ENCODE measurements around the gene DNAJC27. TPM values are rescaled to one million over a fixed set of nuclear protein-coding genes. Genes with fewer than 3 reads are reported as not detected.
"Not testable (repeated sequence)": the region's sequence is repeated elsewhere in the genome, so short reads cannot be mapped to it uniquely, and the experiment has no call there.

The DNAJC27 gene
- total RNA-seq (2012; rRNA removed), result 0.76 and 5.0 TPM in 2 replicates

GRCh38 chr2:24971536-24972314 is at the start of gene DNAJC27:
Gene DNAJC27 (minus strand): TSS chr2:24971955. CDS start chr2:24971904, 51 bp downstream.
- Histone ChIP-seq H3K36me3 (ENCODE audit: insufficient read depth, low read length) (peaks cover 5% of the 10 kb centered on the region), H3K9ac (ENCODE audit: low read depth, low read length) (peak within 1 kb of the TSS; percentile 100), H3K9me3 (replicated peaks; ENCODE audit: low read length) (no peaks in the 10 kb centered on the region), H3K4me2 (ENCODE audit: low read length) (peak within 1 kb of the TSS; percentile 98), H3K27me3 (ENCODE audit: control insufficient read depth, insufficient read depth, low read length) (no peaks in the 10 kb centered on the region), H3K4me3 (ENCODE audit: low read length) (peak within 1 kb of the TSS; percentile 95), H3K4me1 (ENCODE audit: control insufficient read depth, insufficient read depth, low read length) (peaks cover 4% of the 10 kb centered on the region)

- Histone ChIP-seq H3K9me3 (replicated peaks; ENCODE audit: low read length) (no peaks in the 10 kb centered on the region), H3K9ac (ENCODE audit: low read depth, low read length) (no peak overlapping the region), H3K4me1 (ENCODE audit: control insufficient read depth, insufficient read depth, low read length) (no peaks in the 10 kb centered on the region), H3K4me2 (ENCODE audit: low read length) (no peak overlapping the region), H3K36me3 (ENCODE audit: insufficient read depth, low read length) (no peaks in the 10 kb centered on the region), H3K4me3 (ENCODE audit: low read length) (no peak overlapping the region), H3K27me3 (ENCODE audit: control insufficient read depth, insufficient read depth, low read length) (peaks cover 19% of the 10 kb centered on the region)
These were observed 46.9 kb upstream of the DNAJC27 start for GRCh38 chr2:25018681-25019080.

GRCh38 chr2:25014631-25015030 is 42.9 kb upstream of the DNAJC27 start:
- no peaks in the 10 kb centered on the region for H3K9me3 ChIP-seq (replicated peaks; ENCODE audit: low read length)
- no peaks in the 10 kb centered on the region for H3K4me1 ChIP-seq (ENCODE audit: control insufficient read depth, insufficient read depth, low read length)
- H3K9ac ChIP-seq (ENCODE audit: low read depth, low read length), result no peak overlapping the region
- no peak overlapping the region for H3K4me2 ChIP-seq (ENCODE audit: low read length)
- H3K4me3 ChIP-seq (ENCODE audit: low read length), result no peak overlapping the region
- peaks cover 9% of the 10 kb centered on the region for H3K27me3 ChIP-seq (ENCODE audit: control insufficient read depth, insufficient read depth, low read length)
- H3K36me3 ChIP-seq (ENCODE audit: insufficient read depth, low read length), result no peaks in the 10 kb centered on the region

- H3K4me3 ChIP-seq (ENCODE audit: low read length); H3K9me3 ChIP-seq (replicated peaks; ENCODE audit: low read length); H3K27me3 ChIP-seq (ENCODE audit: control insufficient read depth, insufficient read depth, low read length); H3K4me1 ChIP-seq (ENCODE audit: control insufficient read depth, insufficient read depth, low read length); H3K4me2 ChIP-seq (ENCODE audit: low read length); H3K9ac ChIP-seq (ENCODE audit: low read depth, low read length); H3K36me3 ChIP-seq (ENCODE audit: insufficient read depth, low read length): not testable (repeated sequence)
These were observed 39.6 kb upstream of the DNAJC27 start for GRCh38 chr2:25011342-25011741.

GRCh38 chr2:25009954-25010353 is 38.2 kb upstream of the DNAJC27 start:
- Histone ChIP-seq H3K27me3 (ENCODE audit: control insufficient read depth, insufficient read depth, low read length) (no peaks in the 10 kb centered on the region), H3K4me1 (ENCODE audit: control insufficient read depth, insufficient read depth, low read length) (no peaks in the 10 kb centered on the region), H3K4me2 (ENCODE audit: low read length) (no peak overlapping the region), H3K9me3 (replicated peaks; ENCODE audit: low read length) (no peaks in the 10 kb centered on the region), H3K36me3 (ENCODE audit: insufficient read depth, low read length) (no peaks in the 10 kb centered on the region), H3K9ac (ENCODE audit: low read depth, low read length) (no peak overlapping the region), H3K4me3 (ENCODE audit: low read length) (no peak overlapping the region)

GRCh38 chr2:25002066-25002465 is 30.3 kb upstream of the DNAJC27 start:
- H3K4me2 ChIP-seq (ENCODE audit: low read length), result no peak overlapping the region
- peaks cover 8% of the 10 kb centered on the region for H3K27me3 ChIP-seq (ENCODE audit: control insufficient read depth, insufficient read depth, low read length)
- no peaks in the 10 kb centered on the region for H3K36me3 ChIP-seq (ENCODE audit: insufficient read depth, low read length)

GRCh38 chr2:25001325-25001637 is 29.5 kb upstream of the DNAJC27 start:
- H3K36me3 ChIP-seq (ENCODE audit: insufficient read depth, low read length), result no peaks in the 10 kb centered on the region
- no peaks in the 10 kb centered on the region for H3K9me3 ChIP-seq (replicated peaks; ENCODE audit: low read length)
- no peak overlapping the region for H3K4me2 ChIP-seq (ENCODE audit: low read length)
- no peak overlapping the region for H3K4me3 ChIP-seq (ENCODE audit: low read length)
- peaks cover 6% of the 10 kb centered on the region for H3K4me1 ChIP-seq (ENCODE audit: control insufficient read depth, insufficient read depth, low read length)
- H3K9ac ChIP-seq (ENCODE audit: low read depth, low read length), result no peak overlapping the region
- H3K27me3 ChIP-seq (ENCODE audit: control insufficient read depth, insufficient read depth, low read length), result peaks cover 8% of the 10 kb centered on the region

More at GRCh38 chr2:25002066-25002465, 30.3 kb upstream of the DNAJC27 start:
- H3K9me3 ChIP-seq (replicated peaks; ENCODE audit: low read length), result no peaks in the 10 kb centered on the region
- H3K4me3 ChIP-seq (ENCODE audit: low read length), result no peak overlapping the region
- peaks cover 6% of the 10 kb centered on the region for H3K4me1 ChIP-seq (ENCODE audit: control insufficient read depth, insufficient read depth, low read length)
- H3K9ac ChIP-seq (ENCODE audit: low read depth, low read length), result no peak overlapping the region

- H3K4me1 ChIP-seq (ENCODE audit: control insufficient read depth, insufficient read depth, low read length), result peaks cover 6% of the 10 kb centered on the region
- H3K4me3 ChIP-seq (ENCODE audit: low read length), result no peak overlapping the region
- no peaks in the 10 kb centered on the region for H3K36me3 ChIP-seq (ENCODE audit: insufficient read depth, low read length)
- peaks cover 8% of the 10 kb centered on the region for H3K27me3 ChIP-seq (ENCODE audit: control insufficient read depth, insufficient read depth, low read length)
- H3K9ac ChIP-seq (ENCODE audit: low read depth, low read length), result no peak overlapping the region
- H3K4me2 ChIP-seq (ENCODE audit: low read length), result peak overlapping the region; percentile 27
- no peaks in the 10 kb centered on the region for H3K9me3 ChIP-seq (replicated peaks; ENCODE audit: low read length)
These were observed 29.0 kb upstream of the DNAJC27 start for GRCh38 chr2:25000503-25001324.

- Histone ChIP-seq H3K4me2 (ENCODE audit: low read length) (peak overlapping the region; percentile 27), H3K4me3 (ENCODE audit: low read length) (no peak overlapping the region), H3K4me1 (ENCODE audit: control insufficient read depth, insufficient read depth, low read length) (peaks cover 6% of the 10 kb centered on the region), H3K9me3 (replicated peaks; ENCODE audit: low read length) (no peaks in the 10 kb centered on the region), H3K27me3 (ENCODE audit: control insufficient read depth, insufficient read depth, low read length) (peaks cover 8% of the 10 kb centered on the region), H3K36me3 (ENCODE audit: insufficient read depth, low read length) (no peaks in the 10 kb centered on the region), H3K9ac (ENCODE audit: low read depth, low read length) (no peak overlapping the region)
These were observed 28.3 kb upstream of the DNAJC27 start for GRCh38 chr2:25000036-25000435.

- H3K4me2 ChIP-seq (ENCODE audit: low read length); H3K9ac ChIP-seq (ENCODE audit: low read depth, low read length); H3K36me3 ChIP-seq (ENCODE audit: insufficient read depth, low read length); H3K4me3 ChIP-seq (ENCODE audit: low read length); H3K4me1 ChIP-seq (ENCODE audit: control insufficient read depth, insufficient read depth, low read length); H3K9me3 ChIP-seq (replicated peaks; ENCODE audit: low read length); H3K27me3 ChIP-seq (ENCODE audit: control insufficient read depth, insufficient read depth, low read length): not testable (repeated sequence)
These were observed 27.3 kb upstream of the DNAJC27 start for GRCh38 chr2:24999097-24999496.

- H3K4me2 ChIP-seq (ENCODE audit: low read length), result no peak overlapping the region
- H3K4me1 ChIP-seq (ENCODE audit: control insufficient read depth, insufficient read depth, low read length), result no peaks in the 10 kb centered on the region
These were observed 22.5 kb upstream of the DNAJC27 start for GRCh38 chr2:24994146-24994724.

More at GRCh38 chr2:24994146-24994724, 22.5 kb upstream of the DNAJC27 start:
- H3K27me3 ChIP-seq (ENCODE audit: control insufficient read depth, insufficient read depth, low read length), result peaks cover 15% of the 10 kb centered on the region
- H3K4me3 ChIP-seq (ENCODE audit: low read length), result no peak overlapping the region
- H3K9me3 ChIP-seq (replicated peaks; ENCODE audit: low read length), result no peaks in the 10 kb centered on the region
- no peak overlapping the region for H3K9ac ChIP-seq (ENCODE audit: low read depth, low read length)
- H3K36me3 ChIP-seq (ENCODE audit: insufficient read depth, low read length), result no peaks in the 10 kb centered on the region
